HG03442 (cell line): ENCODE results near the gene MRPL17.
A peak's percentile ranks its signal among the peaks of the same experiment; 100 is the strongest.

Source experiments
- ATAC-seq: cut with Tn5 transposase; IDR thresholded peaks from one replicate; pipeline ENCODE4 v1.9.1; 2021; ENCODE audit warnings: mild to moderate bottlenecking, moderate library complexity; ENCODE audit not compliant: unreplicated experiment

MRPL17 gene

DNA sequence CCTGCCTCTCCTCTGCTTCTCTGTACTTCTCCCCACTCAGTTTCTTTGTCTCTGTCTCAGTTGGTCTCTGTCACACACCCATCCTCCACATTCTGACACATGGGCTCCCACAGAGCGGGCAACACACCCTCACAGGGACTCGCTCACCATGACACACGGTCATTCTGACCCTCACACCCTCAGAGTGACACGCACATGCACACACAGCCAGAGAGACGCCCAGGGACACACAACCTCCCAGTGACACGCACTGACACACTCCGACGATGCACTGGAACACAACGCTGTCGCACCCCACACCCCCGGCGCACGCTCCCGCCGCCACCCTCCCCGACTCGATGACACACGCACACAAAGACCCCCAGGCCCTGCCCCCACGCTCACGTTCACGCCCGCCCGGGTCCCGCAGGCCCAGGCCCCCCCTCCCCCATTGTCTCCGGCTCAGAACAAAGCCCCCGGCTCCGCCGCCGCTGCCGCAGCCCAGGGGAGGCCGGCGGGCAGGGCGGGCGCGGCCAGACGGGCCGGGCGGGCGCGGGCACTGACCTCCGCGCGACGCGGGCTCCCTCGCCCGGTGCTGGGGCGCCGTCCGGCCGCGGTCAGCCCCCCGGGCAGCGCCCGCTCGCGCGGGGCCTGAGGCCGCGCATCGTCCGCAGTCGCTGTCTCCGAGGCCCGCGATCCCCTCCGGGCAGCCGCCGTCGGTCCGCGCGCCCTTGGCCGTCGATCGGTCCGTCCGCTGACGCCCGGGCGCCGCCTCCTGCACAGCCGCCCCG is 27.9 kb downstream of the MRPL17 start:
- no peak for ATAC-seq

DNA sequence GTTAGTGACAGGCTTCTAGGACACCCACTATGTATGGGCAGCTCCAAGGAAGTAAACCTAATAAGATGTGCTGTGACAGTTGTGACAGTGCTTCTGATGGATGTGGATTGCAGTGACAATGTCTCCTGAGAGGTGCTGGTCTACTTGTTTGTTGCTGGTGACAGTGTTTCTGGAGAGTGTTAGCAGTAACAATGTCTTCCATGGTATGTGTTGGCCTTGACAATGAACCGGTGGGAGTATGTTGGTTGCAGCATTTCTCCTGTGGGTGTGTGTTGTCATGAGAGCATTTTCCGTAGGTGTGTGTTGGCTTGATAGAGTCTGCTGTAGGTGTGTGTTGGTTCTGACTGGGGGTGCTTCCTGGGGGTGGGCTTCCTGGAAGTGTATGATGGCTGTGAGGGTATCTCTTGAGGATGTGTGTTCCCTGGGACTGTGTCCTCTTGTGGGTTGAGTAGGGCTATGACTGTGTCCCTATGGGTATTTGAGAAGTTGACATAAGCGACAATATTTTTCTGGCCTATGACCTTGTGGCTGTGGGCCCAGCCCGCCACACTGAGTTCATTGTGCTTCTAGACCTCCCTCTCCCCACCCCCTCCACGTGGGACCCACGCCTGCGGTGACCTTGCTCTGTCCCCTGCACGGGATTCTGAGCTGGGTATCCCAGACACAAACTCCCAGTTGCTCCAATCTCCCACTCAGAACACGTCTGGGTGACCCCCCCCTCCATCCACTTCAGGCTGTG is 28.7 kb downstream of the MRPL17 start:
- no peak for ATAC-seq

GRCh38 chr11:6653656-6654055 is 29.5 kb downstream of the MRPL17 start:
- no peak for ATAC-seq

GRCh38 chr11:6653097-6653496 is 30.0 kb downstream of the MRPL17 start:
- ATAC-seq = no peak

GRCh38 chr11:6652182-6652581 is 31.0 kb downstream of the MRPL17 start:
- no peak for ATAC-seq

- no peak for ATAC-seq
These were observed 32.2 kb downstream of the MRPL17 start for GRCh38 chr11:6650980-6651379.

DNA sequence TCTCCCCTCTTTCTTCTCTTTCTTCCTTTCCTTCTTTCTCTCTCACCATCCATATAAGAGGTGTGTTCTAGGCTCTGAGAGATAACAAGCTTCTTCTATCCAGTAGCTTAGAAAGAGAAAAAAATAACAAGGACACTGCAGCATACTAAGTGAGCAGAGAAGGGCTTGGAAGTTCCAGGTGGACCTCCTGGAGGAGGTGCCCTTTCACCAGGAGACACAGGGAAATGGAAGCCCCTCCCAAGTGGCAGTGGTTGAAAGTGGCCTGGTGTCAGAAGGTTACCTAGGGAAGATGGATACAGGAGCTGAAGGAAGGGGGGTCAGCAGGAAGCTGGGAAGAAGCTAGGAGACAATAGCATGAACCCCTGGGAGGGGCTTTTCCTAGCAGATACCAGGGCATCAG is 33.0 kb downstream of the MRPL17 start:
- no peak for ATAC-seq

- ATAC-seq = no peak
These were observed 34.6 kb downstream of the MRPL17 start for GRCh38 chr11:6648501-6648900.

GRCh38 chr11:6647836-6648235 is 35.3 kb downstream of the MRPL17 start:
- ATAC-seq = no peak

DNA sequence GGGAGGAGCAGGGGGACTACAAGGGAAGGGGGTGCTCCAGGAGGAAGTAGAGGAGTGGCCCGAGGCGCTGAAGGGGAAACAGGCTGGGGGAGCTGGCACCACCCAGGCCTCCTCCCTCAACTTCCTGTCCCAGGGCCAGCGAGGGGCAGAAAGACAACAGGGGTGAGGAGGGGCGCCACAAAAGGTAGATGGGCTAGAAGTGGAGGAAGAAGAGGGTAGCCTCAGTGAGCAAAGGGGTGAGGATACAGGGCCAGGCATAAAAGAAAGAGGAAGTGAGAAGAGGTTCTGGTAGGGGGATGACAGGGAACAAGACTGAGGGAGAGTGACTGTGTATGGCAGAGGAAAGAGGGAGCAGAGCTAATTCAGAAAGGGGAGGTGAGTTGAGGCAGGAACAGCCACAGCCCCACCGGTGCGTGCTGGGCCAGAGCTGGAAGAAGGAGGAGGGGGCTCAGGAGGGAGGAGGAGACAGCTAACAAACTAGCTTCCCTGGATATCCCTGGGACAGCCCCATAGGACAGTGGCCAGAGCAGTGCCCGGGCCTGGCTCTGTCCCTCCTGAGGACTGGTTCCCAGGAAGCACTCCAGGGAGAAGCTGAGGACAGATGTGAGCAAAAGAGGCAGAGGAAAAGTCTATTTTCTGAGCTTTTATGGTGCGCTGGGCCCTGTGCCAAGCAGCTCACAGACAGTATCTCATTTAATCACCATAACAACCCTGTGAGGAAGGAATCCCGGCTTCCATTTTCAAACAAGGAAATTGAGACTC is 36.0 kb downstream of the MRPL17 start:
- ATAC-seq = peak; percentile 90

GRCh38 chr11:6646576-6646917 is 36.6 kb downstream of the MRPL17 start:
- ATAC-seq = no peak

- no peak for ATAC-seq
These were observed 37.1 kb downstream of the MRPL17 start for GRCh38 chr11:6646071-6646470.

DNA sequence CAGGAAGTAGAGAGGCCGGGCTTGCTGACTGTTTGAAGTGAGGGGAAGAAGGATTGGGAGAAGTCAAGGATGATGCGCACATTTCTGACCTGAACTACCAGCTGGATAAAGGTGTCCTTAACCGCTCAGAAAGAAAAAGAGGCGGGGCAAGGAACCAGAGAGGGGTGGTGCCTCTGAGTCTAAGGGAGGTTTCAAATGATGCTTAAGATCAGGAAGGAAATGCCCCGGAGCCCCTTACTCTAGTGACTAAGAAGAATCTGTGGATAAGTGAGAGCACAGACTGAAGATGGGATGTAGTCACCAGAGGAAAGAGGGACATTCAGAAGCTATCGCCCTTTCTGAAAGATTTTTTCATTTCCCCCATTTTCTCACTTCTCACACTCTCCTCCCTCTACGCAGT is 40.2 kb downstream of the MRPL17 start:
- no peak for ATAC-seq

DNA sequence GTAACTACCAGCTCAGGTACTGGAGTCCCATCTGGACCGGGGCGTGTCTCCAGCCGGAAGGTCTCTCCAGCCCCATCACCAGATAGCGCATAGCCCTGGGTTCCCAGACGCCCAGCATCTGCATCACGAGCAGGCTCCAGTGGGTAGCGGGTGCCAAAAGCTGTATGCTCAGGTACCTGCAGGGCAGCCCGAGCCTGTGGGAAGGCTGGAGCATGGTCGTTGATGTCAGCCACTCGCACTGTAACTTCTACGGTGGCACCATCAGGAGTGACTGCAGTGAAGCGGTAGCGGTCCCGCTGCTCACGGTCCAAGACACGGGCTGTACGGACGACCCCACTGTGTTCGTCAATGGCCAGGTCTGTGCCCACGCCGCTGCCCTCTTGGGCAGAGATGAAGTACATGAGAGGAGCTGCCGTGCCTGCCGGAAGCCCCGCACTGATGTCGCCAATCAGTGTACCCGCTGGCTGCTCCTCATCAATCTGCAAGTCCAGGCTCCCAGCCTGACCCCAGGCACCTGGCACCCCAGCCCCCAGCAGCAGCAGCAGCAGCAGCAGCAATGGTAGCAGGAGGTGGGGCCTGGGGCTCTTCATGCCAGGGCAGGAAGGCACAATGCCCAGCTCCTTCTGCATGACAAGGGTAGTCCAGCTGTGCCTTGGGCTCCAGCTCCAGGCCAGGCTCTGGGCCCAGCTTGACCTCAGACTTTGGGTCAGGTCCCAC is 42.0 kb downstream of the MRPL17 start:
- no peak for ATAC-seq

- no peak for ATAC-seq
These were observed 42.8 kb downstream of the MRPL17 start for GRCh38 chr11:6640036-6640984.

- ATAC-seq = no peak
These were observed 44.7 kb downstream of the MRPL17 start for GRCh38 chr11:6638429-6638828.

DNA sequence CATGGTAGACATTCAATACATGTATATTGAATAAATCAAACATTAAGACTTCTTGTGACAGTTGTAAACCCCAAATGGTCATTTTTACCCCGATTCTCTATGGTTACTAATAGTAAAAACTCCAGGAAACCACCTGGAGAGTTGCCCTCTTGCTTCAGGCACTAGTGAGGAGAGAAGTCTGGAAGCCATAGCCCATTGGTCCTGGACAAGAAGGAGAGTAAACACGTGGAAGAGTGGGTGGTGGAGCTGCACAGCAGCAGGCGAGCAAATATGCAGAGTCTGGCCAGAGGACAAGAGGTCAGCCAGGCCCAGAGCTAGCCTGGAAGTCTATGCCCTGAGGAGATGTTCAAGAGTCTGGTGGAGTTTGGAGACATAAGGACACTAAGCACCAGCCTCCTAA is 45.3 kb downstream of the MRPL17 start:
- ATAC-seq = no peak

DNA sequence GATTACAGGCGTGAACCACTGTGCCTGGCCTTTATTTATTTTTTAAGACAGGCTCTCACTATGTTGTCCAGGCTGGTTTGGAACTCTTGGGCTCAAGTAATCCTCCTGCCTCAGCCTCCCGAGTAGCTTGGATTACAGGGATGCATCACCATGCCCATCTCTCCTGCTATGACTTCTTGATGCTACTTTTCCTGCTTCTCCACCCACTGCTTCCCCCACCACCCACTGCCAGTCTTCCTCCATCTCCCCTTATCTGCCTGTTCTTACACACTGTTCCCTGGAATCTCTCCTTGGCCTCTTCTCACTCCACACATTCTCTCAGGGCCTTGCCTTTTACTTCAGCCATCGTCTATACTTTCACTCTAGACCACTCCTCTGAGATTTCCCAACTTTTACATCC is 46.7 kb downstream of the MRPL17 start:
- no peak for ATAC-seq

DNA sequence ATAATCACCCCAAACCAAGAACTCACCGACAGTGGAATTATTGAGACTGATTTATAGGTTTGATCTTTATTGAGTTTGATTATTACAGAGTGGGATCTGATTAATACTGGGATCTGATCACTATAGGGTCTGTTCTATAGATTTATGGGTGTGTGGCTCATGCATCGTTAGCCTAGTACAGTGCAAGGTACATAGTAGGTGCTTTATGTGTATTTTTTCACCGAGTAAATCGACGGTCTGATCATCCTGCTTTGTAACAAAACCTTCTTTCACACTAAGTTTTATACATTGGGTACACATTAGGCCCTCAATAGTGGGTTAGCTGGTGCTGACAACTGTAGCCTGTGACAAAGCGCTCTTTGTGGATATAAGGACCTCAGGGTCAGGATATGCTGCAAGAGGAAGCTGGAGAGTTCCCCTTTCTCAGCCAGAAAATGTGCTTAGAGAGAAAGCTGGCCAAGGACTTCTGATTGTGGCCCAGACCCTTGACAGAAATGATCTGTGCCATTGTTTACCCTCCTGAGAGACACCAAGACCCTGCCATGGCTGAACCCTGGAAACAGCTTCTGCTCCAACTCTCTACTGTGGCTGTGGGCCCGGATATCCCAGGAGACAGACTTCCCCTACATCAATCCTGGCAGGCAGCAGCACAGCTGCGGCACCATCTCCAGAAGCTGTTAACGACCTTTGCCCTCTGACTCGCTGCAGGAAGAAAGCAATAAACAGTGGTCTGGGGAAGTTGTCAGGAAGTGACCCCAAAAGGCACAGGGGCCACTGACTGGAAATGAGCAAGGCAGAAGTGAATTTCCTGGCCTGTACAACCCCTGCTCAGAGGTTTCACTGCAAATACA is 47.8 kb downstream of the MRPL17 start:
- no peak for ATAC-seq
